K562 (cell line): Measurements from ENCODE around the gene MSH2. TPM values are rescaled to one million over a fixed set of nuclear protein-coding genes. Genes with fewer than 3 reads are reported as not detected.

ENCODE experiments used
- BCL6 ChIP-seq: fragments of 250-450 bp; sonication (Bioruptor Pico); IDR thresholded peaks from 2 replicates; pipeline ENCODE4 v1.4.0; 2020
- CREB5 ChIP-seq: fragments of 250-450 bp; sonication (Bioruptor Pico); IDR thresholded peaks from 2 replicates; pipeline ENCODE4 v1.5.0; 2020; ENCODE audit warnings: mild to moderate bottlenecking
- EGR1 ChIP-seq: fragments of 450-650 bp; conservative IDR thresholded peaks from 2 replicates; pipeline ENCODE4 v1.6.1; 2017; ENCODE audit warnings: mild to moderate bottlenecking
- ETV6 ChIP-seq, 3 experiments: fragments of 150-350 bp in 1 of 3; sonication (generic) in 1 of 3; formaldehyde crosslinking in 1 of 3; IDR thresholded peaks; 2 replicates each; pipeline versions ENCODE4 v1.6.1 to v1.8.0; 2014 to 2022; ENCODE audit warnings: borderline replicate concordance in 2 of 3, low read depth in 2 of 3, antibody characterized with exemption in 1 of 3, low read length in 1 of 3, mild to moderate bottlenecking in 1 of 3, missing genetic modification reagents in 1 of 3
- FUS ChIP-seq: fragments of 200-400 bp; formaldehyde crosslinking; optimal IDR thresholded peaks from 2 replicates; pipeline ENCODE3; 2017; ENCODE audit warnings: low read depth, low read length
- ILF3 ChIP-seq: fragments of 450-650 bp; IDR thresholded peaks from 2 replicates; pipeline ENCODE4 v1.6.1; 2018; ENCODE audit warnings: antibody characterized with exemption, mild to moderate bottlenecking, moderate library complexity, borderline replicate concordance
- KAT2B ChIP-seq: IDR thresholded peaks from one replicate; pipeline ENCODE4 v1.6.1; 2012; ENCODE audit warnings: low read depth, mild to moderate bottlenecking, control low read depth, inconsistent platforms, low read length, moderate library complexity
- KLF6 ChIP-seq: fragments of 250-450 bp; sonication (Bioruptor Pico); IDR thresholded peaks from 2 replicates; pipeline ENCODE4 v1.4.0; 2020; ENCODE audit warnings: mild to moderate bottlenecking, moderate library complexity, borderline replicate concordance
- MTA2 ChIP-seq: fragments of 450-650 bp; IDR thresholded peaks from 2 replicates; pipeline ENCODE4 v1.6.1; 2016; ENCODE audit warnings: low read depth
- PHB2 ChIP-seq: fragments of 450-650 bp; IDR thresholded peaks from 2 replicates; pipeline ENCODE4 v1.6.1; 2017; ENCODE audit warnings: low read depth
- SLC30A9 ChIP-seq: fragments of 250-450 bp; sonication (Bioruptor Pico); IDR thresholded peaks from 2 replicates; pipeline ENCODE4 v1.8.0; 2022; ENCODE audit warnings: mild to moderate bottlenecking, moderate library complexity
- SMARCB1 ChIP-seq: IDR thresholded peaks from 2 replicates; pipeline ENCODE4 v1.6.1; 2011; ENCODE audit warnings: improper control_type of control experiment, low read depth; ENCODE audit not compliant: insufficient read length
- SMARCE1 ChIP-seq: fragments of 450-650 bp; IDR thresholded peaks from 2 replicates; pipeline ENCODE4 v1.7.1; 2016; ENCODE audit warnings: mild to moderate bottlenecking
- TRIM25 ChIP-seq: fragments of 450-650 bp; IDR thresholded peaks from 2 replicates; pipeline ENCODE4 v1.7.0; 2016; ENCODE audit warnings: borderline replicate concordance
- ZFPM2 ChIP-seq: fragments of 250-450 bp; sonication (Bioruptor Pico); IDR thresholded peaks from 2 replicates; pipeline ENCODE4 v1.5.1; 2022; ENCODE audit warnings: mild to moderate bottlenecking
- ZKSCAN1 ChIP-seq: fragments of 150-350 bp; IDR thresholded peaks from 2 replicates; pipeline ENCODE4 v1.6.1; 2016; ENCODE audit warnings: low read depth, low read length
- ZNF140 ChIP-seq: fragments of 250-450 bp; sonication (Bioruptor Pico); IDR thresholded peaks from 2 replicates; pipeline ENCODE4 v1.8.0; 2021; ENCODE audit warnings: moderate library complexity, mild to moderate bottlenecking, inconsistent platforms
- ZNF143 ChIP-seq: sonication (generic); formaldehyde crosslinking; IDR thresholded peaks from 2 replicates; pipeline ENCODE4 v1.9.0; 2022; ENCODE audit warnings: mild to moderate bottlenecking, missing genetic modification reagents
- ZNF184 ChIP-seq: sonication (generic); formaldehyde crosslinking; IDR thresholded peaks from 2 replicates; pipeline ENCODE4 v1.5.0; 2020; ENCODE audit warnings: missing genetic modification reagents
- ZNF639 ChIP-seq, 2 experiments: fragments of 200-800 bp in 1 of 2; sonication (Bioruptor generic) in 1 of 2; sonication (generic) in 1 of 2; formaldehyde crosslinking in 1 of 2; IDR thresholded peaks in 1 of 2; conservative IDR thresholded peaks in 1 of 2; 2 replicates each; pipeline versions ENCODE4 v1.5.0 to v1.6.1; 2016 to 2020; ENCODE audit warnings: missing compliant biosample characterization in 1 of 2, missing genetic modification characterization in 1 of 2, missing genetic modification reagents in 1 of 2
- polyA plus RNA-seq, 8 experiments: library from polyadenylated mRNA; depleted of rRNA in 4 of 8; stranded (reverse) in 5 of 8; unstranded in 3 of 8; fragments of >200 nt; fragmentation: Nextera tagmentation in 2 of 8; fragmentation: Illumina TruSeq in 1 of 8; extraction: Ambion mirVana in 2 of 8; extraction: Trizol in 1 of 8; gene quantifications; 2 replicates each; pipeline versions ENCODE4 v1.2.1 to v1.2.3, GENCODE V29; 2011 to 2014; ENCODE audit warnings: inconsistent platforms in 1 of 8, missing spikeins in 1 of 8
- total RNA-seq, 7 experiments: library from RNA; depleted of rRNA in 6 of 7; stranded (reverse); fragments of >200 nt in 6 of 7; fragmentation: Illumina TruSeq in 2 of 7; extraction: Trizol in 2 of 7; gene quantifications; 2 replicates each; pipeline versions ENCODE4 v1.2.1 to v1.2.3, GENCODE V29; 2011 to 2021; ENCODE audit warnings: low replicate concordance in 1 of 7
- TF ChIP-seq, protein P1 (sequence below): fragments of 450-650 bp; IDR thresholded peaks from 2 replicates; pipeline ENCODE4 v1.6.1; 2014; ENCODE audit warnings: low read depth, mild to moderate bottlenecking, moderate library complexity, borderline replicate concordance
- TF ChIP-seq, protein P2 (sequence below): fragments of 250-450 bp; sonication (Bioruptor Pico); IDR thresholded peaks from 2 replicates; pipeline ENCODE4 v1.4.0; 2020; ENCODE audit warnings: mild to moderate bottlenecking, moderate library complexity

Gene MSH2
- total and polyA plus RNA-seq, 9 of the 15 experiments (the other 6 are each of a cell fraction or from before 2014, with no cell fraction given) = 51.8 to 139 (median 113) TPM

- TF ChIP-seq ZNF184 (CRISPR knock-in tag) (no peak), ILF3 (no peak), CREB5 (CRISPR knock-in tag) (no peak), ZNF140 (CRISPR knock-in tag) (no peak), TRIM25 (no peak), ETV6 (IDR thresholded peaks at IDR 0.05; ENCODE audit: borderline replicate concordance in 1 of 2, low read depth in 2 of 2, low read length in 1 of 2) (no peak), ETV6 (CRISPR knock-in tag; IDR thresholded peaks at IDR 0.05; ENCODE audit: borderline replicate concordance) (no peak), KAT2B (no peak), SLC30A9 (CRISPR knock-in tag) (no peak), MTA2 (no peak), FUS (no peak), ZNF639 (CRISPR knock-in tag; conservative IDR thresholded peaks at IDR 0.05 in 1 of 2, IDR thresholded peaks at IDR 0.05 in 1 of 2) (peak in 1 of 2 experiments; percentile 56; a peak in 1 of 4 replicates), SMARCB1 (no peak), ZNF143 (CRISPR knock-in tag) (peak; percentile 83), ZKSCAN1 (no peak), SMARCE1 (no peak), KLF6 (0 out of 2 replicates have a peak, but pooled peaks have one; percentile 33), BCL6 (CRISPR knock-in tag) (no peak), ZFPM2 (CRISPR knock-in tag) (no peak), PHB2 (no peak), EGR1 (no peak)
- TF ChIP-seq, protein P1, sequence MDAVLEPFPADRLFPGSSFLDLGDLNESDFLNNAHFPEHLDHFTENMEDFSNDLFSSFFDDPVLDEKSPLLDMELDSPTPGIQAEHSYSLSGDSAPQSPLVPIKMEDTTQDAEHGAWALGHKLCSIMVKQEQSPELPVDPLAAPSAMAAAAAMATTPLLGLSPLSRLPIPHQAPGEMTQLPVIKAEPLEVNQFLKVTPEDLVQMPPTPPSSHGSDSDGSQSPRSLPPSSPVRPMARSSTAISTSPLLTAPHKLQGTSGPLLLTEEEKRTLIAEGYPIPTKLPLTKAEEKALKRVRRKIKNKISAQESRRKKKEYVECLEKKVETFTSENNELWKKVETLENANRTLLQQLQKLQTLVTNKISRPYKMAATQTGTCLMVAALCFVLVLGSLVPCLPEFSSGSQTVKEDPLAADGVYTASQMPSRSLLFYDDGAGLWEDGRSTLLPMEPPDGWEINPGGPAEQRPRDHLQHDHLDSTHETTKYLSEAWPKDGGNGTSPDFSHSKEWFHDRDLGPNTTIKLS = no peak
- TF ChIP-seq, protein P2, sequence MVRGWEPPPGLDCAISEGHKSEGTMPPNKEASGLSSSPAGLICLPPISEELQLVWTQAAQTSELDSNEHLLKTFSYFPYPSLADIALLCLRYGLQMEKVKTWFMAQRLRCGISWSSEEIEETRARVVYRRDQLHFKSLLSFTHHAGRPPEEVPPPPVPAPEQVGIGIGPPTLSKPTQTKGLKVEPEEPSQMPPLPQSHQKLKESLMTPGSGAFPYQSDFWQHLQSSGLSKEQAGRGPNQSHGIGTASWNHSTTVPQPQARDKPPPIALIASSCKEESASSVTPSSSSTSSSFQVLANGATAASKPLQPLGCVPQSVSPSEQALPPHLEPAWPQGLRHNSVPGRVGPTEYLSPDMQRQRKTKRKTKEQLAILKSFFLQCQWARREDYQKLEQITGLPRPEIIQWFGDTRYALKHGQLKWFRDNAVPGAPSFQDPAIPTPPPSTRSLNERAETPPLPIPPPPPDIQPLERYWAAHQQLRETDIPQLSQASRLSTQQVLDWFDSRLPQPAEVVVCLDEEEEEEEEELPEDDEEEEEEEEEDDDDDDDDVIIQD (CRISPR knock-in tag) = no peak
Observed at GRCh38 chr2:47512581-47513083, 109.7 kb downstream of the MSH2 start (continued).
